ENCODE data around the gene SCN2B. TPM values are rescaled to one million over a fixed set of nuclear protein-coding genes. Genes with fewer than 3 reads are reported as not detected.

SCN2B gene
- total and polyA plus RNA-seq, 2 of the 13 experiments (the other 11 are each of a cell fraction or from before 2014, with no cell fraction given), result 0.01 to 0.02 TPM

DNA sequence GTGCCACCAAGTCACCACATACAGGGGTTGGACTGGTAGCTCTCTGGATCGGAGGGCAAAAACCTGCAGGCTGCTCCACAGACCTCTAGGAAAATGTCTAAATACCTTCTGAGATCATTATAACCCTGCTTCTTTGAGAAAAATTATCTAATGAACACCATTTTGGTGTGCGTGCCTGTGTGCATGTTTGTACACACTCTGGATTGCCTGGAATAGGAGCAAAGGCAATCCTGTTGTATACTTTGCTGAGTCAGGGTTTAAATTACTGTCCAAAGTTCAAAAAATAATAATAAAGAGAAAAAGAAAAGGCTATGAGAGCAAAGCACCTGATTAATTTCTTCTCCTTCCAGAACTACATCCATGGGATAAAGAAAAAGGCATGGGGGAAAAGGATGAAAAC is 37.3 kb upstream of the SCN2B start (continued):
- TF ChIP-seq NCOR1 (IDR thresholded peaks at IDR 0.05; ENCODE audit: borderline replicate concordance, low read length) (peak; percentile 60; the same call in 1 of the 2 replicates), FOXA1 (IDR thresholded peaks at IDR 0.05) (no peak), FOXA1 (CRISPR knock-in tag; IDR thresholded peaks at IDR 0.05) (0 out of 2 replicates have a peak, but pooled peaks have one; percentile 15), FOXA3 (CRISPR knock-in tag; IDR thresholded peaks at IDR 0.05) (peak; percentile 68), MIXL1 (CRISPR knock-in tag; IDR thresholded peaks at IDR 0.05) (peak; percentile 63; the same call in 1 of the 2 replicates), ZNF883 (CRISPR knock-in tag; IDR thresholded peaks at IDR 0.05; ENCODE audit: not compliant biosample characterization) (no peak), CCDC6 (CRISPR knock-in tag; IDR thresholded peaks at IDR 0.05) (no peak), IRF2 (CRISPR knock-in tag; IDR thresholded peaks at IDR 0.05) (0 out of 2 replicates have a peak, but pooled peaks have one; percentile 30), MAFF (IDR thresholded peaks at IDR 0.05; ENCODE audit: low read depth, low read length) (peak; percentile 99), MAFK (conservative IDR thresholded peaks at IDR 0.05 in 1 of 2, IDR thresholded peaks at IDR 0.05 in 1 of 2; ENCODE audit: low read length in 2 of 2) (peak; percentile 99), SOX13 (IDR thresholded peaks at IDR 0.05) (no peak), SOX13 (CRISPR knock-in tag; conservative IDR thresholded peaks at IDR 0.05 in 1 of 2, IDR thresholded peaks at IDR 0.05 in 1 of 2) (peak in 1 of 2 experiments; percentile 47; a peak in 1 of 4 replicates), MED1 (CRISPR knock-in tag; IDR thresholded peaks at IDR 0.05) (peak; percentile 89), ZNF552 (CRISPR knock-in tag; IDR thresholded peaks at IDR 0.05; ENCODE audit: borderline replicate concordance) (no peak), FLYWCH1 (CRISPR knock-in tag; IDR thresholded peaks at IDR 0.05) (no peak)
- TF ChIP-seq, protein P1, sequence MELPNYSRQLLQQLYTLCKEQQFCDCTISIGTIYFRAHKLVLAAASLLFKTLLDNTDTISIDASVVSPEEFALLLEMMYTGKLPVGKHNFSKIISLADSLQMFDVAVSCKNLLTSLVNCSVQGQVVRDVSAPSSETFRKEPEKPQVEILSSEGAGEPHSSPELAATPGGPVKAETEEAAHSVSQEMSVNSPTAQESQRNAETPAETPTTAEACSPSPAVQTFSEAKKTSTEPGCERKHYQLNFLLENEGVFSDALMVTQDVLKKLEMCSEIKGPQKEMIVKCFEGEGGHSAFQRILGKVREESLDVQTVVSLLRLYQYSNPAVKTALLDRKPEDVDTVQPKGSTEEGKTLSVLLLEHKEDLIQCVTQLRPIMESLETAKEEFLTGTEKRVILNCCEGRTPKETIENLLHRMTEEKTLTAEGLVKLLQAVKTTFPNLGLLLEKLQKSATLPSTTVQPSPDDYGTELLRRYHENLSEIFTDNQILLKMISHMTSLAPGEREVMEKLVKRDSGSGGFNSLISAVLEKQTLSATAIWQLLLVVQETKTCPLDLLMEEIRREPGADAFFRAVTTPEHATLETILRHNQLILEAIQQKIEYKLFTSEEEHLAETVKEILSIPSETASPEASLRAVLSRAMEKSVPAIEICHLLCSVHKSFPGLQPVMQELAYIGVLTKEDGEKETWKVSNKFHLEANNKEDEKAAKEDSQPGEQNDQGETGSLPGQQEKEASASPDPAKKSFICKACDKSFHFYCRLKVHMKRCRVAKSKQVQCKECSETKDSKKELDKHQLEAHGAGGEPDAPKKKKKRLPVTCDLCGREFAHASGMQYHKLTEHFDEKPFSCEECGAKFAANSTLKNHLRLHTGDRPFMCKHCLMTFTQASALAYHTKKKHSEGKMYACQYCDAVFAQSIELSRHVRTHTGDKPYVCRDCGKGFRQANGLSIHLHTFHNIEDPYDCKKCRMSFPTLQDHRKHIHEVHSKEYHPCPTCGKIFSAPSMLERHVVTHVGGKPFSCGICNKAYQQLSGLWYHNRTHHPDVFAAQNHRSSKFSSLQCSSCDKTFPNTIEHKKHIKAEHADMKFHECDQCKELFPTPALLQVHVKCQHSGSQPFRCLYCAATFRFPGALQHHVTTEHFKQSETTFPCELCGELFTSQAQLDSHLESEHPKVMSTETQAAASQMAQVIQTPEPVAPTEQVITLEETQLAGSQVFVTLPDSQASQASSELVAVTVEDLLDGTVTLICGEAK (IDR thresholded peaks at IDR 0.05), result no peak
- TF ChIP-seq, protein P1 (CRISPR knock-in tag; IDR thresholded peaks at IDR 0.05), result no peak
- TF ChIP-seq, protein P2, sequence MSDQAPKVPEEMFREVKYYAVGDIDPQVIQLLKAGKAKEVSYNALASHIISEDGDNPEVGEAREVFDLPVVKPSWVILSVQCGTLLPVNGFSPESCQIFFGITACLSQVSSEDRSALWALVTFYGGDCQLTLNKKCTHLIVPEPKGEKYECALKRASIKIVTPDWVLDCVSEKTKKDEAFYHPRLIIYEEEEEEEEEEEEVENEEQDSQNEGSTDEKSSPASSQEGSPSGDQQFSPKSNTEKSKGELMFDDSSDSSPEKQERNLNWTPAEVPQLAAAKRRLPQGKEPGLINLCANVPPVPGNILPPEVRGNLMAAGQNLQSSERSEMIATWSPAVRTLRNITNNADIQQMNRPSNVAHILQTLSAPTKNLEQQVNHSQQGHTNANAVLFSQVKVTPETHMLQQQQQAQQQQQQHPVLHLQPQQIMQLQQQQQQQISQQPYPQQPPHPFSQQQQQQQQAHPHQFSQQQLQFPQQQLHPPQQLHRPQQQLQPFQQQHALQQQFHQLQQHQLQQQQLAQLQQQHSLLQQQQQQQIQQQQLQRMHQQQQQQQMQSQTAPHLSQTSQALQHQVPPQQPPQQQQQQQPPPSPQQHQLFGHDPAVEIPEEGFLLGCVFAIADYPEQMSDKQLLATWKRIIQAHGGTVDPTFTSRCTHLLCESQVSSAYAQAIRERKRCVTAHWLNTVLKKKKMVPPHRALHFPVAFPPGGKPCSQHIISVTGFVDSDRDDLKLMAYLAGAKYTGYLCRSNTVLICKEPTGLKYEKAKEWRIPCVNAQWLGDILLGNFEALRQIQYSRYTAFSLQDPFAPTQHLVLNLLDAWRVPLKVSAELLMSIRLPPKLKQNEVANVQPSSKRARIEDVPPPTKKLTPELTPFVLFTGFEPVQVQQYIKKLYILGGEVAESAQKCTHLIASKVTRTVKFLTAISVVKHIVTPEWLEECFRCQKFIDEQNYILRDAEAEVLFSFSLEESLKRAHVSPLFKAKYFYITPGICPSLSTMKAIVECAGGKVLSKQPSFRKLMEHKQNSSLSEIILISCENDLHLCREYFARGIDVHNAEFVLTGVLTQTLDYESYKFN (CRISPR knock-in tag; conservative IDR thresholded peaks at IDR 0.05), result peak; percentile 62
